Medulla oblongata (tissue), 1 donor: ENCODE data around the gene TAF15.

Experiments used
- DNase-seq: peaks from one replicate; pipeline ENCODE4 v3.0.0-alpha.2; 2015; ENCODE audit errors: extremely low spot score

TAF15 gene

DNA sequence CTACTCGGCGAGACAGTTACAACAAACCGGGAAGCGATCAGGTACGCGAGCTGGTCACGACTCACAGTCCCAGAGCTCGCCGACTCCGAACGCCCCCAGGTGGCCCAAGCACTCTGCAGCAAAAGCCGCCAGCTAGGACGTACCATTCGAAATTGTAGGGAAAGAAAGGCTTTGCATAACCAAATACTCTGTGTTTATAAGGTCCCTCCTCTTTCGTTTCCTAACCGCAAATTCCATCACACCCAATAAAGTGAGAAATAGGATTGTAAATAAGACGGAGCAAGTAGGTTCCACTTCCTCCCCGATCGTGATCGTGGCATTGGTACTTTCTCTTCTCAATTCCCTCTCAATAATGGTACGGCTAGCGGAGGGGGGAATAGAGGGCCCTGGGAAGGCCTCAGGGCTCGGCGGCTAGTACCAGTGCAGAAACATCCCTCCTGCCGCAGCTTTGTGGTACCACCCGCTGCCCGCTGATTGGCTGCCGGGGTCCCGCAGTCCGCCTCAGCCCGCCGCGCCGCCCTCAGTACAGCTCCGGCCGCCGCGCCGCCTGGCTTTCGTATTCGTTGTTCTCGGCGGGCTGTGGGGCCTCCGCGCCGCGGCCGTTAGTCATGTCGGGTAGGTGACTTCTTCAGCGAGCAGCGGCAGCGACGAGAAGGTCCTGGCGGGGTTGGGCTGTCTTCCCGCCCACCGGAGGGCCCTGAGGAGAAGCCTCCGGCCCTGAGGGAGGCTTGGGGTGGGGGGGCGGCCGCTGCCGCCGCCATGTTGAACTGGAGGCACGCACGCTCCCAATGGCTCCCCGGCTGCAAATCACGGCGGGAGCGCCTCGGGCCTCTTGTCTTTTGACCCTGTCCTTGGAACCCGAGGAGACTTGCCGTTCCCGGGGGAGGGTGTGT is at the start of gene TAF15:
TSS of gene TAF15 (plus strand) at position 523 of the 893 bp plus-strand sequence. CDS start at position 609, 86 bp downstream.
- peak; percentile 99 for DNase-seq

DNA sequence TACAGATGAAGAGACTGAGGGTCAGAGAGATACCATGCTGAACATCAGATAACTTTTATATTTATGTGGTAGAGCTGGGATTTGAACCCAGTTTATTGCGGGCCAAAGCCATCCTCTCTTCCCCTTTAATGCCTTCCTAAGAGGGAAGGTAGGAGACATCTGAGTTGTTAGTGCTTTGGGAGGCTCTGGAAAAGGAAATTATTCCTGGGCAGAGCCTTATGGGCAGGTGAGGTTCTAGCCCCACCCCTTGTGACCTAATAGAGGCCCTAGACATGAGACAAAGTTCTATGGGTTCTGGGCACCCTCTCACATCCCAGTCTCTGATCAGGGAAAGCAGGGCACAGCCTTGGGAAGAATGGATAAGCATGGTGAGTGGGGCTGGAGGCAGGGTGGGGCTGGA is 48.7 kb upstream of the TAF15 start, which contains the start of gene C17orf50:
TSS of gene C17orf50 (plus strand) at position 301 of the 400 bp plus-strand sequence. CDS start at position 356, 55 bp downstream.
- no peak for DNase-seq

DNA sequence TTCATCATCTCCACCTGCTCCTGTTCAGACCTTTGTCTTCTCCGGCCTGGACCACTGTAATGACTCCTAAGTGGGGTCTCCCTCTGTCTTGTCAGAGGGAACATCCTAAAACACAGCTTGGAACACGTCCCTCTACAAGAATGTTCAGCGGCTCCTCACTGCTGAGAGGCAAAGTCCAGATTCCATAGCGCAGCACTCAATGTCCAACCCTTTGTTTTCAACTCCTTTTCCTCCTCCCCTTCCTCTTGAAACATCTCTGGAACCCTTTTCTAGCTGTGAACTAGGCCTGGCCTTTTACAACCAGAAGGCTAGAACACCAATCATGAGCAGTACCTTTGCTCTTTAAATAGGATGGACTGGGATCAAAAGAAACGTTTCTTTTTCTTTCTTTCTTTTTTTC is 47.7 kb upstream of the TAF15 start:
- no peak for DNase-seq

DNA sequence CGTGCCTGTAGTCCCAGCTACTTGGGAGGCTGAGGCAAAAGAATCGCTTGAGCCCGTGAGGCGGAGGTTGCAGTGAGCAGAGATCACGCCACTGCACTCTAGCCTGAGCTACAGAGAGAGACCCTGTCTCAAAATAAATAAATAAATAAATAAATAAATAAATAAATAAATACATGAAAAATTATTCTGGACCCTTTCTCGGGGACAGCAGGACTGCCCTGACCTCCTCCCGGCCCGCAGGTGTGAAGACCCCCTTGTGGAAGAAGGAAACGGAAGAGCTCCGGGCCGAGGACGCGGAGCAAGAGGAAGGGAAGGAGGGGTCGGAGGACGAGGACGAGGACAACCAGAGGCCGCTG is 45.5 kb upstream of the TAF15 start:
- no peak for DNase-seq

DNA sequence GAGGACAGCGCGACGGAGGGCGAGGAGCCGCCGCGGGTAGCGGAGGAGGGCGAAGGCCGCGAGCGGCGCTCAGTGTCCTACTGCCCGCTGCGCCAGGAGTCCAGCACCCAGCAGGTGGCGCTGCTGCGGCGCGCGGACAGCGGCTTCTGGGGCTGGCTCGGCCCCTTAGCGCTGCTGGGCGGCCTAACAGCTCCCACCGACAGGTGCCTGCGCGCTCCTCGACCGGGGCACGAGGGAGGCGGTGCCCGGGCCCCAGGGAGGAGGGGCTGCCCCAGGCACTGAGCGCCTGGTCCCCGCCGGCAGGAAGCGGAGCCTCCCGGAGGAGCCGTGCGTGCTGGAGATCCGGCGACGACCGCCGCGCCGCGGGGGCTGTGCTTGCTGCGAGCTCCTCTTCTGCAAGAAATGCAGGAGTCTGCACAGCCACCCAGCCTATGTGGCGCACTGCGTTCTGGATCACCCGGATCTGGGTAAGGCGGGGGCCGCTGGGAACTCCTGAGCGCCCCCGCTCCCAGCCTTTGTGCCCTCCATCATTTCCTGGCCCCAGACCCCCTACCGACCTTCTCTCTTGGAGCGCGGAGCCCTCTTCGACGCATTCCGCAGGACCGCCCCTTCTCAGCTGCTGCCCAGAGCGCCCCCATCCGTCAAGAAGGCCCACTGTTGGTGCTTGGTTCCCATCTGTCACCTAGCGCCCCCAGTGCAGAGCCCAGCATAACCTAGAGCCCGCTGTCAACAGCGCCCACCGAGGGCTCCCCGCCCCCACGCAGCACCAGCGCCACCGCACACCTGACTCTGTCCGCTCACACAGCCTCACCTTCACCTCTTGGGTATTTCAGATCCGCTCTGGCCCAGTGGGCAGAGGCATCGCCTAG is 44.9 kb upstream of the TAF15 start:
- peak; percentile 89 for DNase-seq

DNA sequence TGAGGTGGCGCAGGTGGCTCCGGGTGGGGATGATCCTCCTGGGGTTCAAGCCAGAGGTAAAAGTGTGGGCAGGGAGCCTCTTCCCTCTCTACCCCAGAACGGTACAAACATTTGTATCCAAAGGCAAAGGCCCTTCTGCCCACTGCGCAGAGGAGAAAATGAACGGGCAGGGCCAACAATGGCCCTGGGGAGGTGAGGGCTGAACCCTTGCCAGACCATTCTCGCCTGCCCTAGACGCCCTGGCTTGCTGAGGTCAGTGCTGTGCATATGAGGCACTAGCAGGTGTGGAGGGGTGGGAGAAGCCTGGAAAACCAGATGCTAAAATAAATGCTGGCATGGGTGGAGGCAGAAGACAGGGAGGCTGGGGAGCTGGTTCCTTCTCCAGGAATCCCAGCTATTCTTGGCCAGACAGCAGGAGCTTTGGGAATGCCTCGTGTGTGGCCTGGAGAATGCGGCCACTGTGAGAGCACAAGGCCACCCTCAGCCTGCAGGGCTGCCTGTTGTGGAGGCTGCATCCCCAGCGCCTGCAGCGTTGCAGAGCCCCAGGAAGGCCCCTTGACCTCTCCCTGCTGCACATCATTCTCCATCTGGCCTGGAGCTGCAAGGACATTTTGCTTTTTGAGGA is 44.1 kb upstream of the TAF15 start:
- no peak for DNase-seq

DNA sequence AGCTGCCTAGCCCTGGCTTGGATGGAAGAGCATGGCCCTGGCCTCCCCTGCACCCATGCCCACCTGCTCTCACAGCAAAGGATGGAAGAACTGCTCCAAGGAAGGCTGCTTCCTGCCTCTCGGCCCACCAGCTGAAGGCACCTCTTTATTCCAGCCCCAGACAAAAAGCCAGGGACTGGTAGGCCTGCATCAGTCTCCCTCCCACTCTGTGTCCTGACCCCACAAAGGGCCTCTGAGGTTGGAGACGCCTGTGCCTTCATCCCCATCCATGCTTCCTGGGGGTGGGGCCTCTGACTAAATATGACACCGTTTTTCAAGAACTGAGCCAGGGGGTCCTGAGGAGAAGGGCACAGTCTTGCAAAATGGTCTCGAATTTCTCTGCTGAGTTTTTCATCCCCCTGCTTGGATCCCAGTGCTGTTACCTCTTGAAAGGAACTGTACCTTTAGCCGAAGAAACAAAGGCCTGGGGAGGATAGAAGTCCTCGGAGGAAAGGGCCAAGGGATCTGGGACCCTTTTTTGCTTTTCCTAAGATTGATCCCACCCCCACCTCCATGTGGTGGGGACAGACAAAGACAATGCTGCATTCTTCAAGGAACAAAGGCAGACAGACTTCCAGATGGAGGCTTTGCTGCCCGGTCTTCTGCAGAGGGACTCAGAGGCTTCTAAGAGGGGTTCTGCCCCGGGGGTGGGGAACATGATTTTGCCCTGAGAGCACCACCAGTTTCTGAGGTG is 43.4 kb upstream of the TAF15 start:
- DNase-seq: no peak

DNA sequence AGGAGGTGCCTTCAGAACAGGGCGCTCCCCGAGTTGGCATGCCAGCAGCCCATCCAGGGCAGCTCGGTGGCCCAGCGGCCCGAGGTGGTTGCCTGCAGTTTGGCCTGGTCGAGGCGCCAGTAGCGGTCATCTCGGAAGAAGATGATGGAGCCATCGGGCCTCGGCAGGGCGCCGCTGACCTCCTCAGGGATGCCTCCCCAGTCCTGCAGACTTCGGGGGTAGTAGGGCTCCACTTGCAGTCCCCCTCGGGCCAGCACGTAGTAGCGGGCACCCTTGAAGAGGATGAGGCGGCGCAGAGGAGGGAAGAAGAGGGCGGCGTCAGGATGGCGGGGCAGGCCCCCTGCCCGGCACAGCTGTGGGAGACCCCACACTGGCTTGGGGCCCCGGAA is 42.8 kb upstream of the TAF15 start:
- no peak for DNase-seq

DNA sequence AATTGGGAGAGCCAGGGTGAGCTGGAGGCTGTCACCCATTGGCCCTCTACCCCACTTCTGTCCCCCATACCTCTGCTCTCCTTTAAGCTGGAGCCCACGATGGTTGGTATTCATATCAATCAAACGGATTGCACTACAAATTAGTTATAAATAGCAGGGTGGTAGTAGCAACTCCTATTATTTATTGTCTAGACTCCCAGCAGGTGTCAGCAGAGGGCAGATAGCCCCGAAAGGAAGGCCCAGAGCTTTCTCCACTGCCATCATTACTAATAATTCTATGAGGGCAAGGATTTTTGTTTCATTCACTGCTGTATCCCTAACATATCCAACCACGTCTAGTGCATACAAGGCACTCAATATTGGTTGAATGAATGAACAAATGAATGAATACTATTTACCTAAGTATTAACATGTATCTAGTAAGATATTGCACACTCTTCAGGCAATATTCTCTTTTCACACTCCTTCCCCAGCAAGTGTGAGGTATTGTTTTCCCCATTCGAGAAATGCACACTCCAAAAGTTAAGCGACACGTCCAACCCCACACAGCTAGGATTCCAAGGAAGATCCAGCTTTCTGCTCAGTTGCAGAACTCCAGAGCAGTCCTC is 42.3 kb upstream of the TAF15 start:
- DNase-seq: peak; percentile 45

DNA sequence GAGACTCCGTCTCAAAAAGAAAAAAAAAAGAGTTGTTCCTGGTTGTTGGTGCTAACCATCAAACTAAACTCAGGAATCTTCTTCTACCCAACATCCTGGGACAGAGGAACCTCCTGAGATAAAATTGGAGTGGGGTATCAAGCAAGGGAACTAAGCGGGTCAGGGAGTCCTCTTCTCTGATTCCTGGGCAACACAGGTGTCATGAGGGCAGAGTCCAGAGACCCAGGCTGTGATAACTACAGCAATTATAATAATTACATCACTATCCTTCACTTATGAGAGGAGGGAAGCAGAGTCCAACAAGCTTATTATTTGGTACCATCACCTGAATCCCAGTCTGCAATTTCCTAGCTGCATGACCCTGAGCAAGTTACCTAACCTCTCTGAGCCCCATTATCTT is 40.5 kb upstream of the TAF15 start:
- DNase-seq: no peak

DNA sequence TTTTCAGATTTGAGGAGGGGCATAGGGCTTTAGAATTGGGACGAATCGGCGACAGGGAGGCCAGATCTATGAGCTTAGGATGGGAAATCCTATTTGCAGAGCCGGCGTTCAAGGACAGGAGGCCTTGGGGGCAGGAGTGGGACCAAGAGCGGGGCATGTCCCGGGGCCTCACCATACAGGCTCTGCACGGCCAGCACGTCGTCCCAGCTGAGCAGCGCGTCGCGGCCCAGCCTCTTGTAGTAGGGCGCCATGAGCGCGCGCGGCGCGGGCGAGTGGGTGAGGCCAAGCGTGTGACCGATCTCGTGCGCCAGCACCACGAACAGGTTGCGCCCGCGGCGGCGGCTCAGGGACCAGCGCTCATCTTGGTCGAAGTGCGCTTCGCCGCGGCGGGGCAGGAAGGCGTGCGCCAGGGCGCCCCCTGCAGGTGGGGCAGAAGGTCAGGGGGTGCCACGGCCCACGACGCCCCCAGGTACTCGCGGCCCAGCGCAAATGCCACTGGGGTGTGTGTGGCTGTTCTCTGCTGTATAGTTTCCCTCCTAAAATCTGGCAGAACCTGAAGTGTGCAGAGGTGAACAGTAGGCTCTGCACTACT is 39.3 kb upstream of the TAF15 start:
- DNase-seq: no peak

DNA sequence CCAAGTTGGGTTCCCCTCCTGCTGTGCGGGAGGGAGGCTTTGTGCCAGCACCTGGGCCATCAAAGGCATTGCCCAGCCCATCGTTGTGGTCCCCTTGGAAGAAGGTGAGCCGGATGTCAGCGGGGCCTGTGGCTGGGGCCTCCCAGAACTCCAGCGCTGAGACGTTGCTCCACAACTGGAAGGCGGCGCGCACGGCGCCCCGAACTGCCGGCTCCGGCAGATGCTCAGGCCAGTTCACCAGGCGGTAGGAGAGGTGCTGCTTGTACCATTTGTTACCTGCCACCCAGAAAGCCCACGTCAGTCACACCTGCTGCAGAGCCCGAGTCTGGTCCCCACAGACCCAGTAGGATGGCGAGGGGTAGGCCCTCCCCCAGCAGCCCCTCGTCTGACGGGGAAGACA is 36.2 kb upstream of the TAF15 start:
- DNase-seq: no peak

DNA sequence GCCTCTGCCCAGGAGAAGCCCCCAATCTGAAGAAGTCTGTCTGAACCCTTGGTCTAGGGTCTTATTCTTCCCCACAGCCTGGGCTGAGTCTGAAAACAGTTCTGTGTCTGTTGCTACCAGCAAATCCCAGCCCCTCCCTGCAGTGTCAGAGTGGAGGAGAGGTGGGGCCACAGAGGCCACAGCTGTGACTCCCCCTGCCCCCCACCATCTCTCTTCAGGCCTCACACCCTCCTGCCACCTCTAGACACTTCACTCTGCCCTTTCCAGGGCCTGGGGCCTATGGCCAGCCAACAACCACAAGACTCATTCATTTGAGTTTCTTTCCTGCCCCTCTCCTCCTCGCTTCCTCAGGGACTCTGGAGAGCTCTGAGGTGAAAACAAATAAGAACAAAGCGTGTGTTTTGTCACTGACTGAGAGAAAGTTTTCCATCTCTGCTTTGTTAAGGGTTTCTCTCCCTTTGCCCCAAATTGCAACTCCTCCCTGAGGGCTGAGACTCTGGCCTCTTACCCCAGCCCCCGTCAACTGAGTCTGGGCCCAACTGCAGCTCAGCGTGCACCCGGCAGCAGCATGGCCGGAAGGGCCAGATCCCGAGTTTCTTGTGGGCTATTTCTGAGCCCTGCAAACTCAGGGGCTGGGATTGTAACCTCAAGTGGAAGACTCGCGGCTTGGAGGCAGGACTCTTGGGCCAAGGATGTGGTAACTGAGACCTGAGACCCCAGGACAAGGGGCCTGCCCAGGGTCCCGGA is 35.4 kb upstream of the TAF15 start:
- no peak for DNase-seq

DNA sequence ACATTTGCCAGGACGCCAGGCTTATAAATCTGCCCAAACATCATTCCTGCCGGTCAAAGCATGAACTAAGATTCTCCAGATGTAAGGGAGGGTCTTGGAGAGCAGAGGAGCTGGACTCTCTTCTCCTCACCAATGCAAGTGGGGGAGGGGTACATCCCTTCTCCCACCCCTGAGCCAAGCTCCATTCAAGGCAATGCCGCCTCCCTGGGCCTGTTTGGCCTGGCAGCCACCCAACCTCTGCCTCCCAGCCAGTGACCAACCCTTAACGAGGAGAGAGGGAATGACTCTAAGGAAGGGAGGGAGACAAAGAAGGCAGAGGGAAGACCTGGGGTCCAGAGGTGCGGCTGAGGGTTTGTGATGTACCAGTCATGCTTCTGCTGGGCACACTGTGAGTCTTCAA is 34.8 kb upstream of the TAF15 start:
- peak; percentile 76 for DNase-seq

DNA sequence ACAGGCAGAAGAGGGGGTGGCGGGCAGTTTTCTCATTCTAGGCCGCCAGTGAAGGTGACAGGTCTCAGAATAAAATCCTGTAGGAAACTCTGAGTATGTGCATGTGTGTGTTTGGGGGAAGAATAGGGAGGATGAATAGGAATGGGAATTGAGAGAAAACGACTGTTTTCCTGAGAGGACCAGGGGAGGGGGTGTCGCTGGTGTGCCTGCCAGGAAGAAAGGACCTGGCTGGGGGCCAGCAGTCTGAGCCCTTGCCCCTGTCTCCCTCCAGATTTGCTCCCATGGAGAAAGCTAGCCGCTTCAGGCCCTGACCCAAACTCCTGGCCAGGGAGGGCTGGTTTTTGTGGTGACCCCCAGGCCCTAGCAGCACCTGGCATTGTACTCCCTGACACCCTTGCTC is 34.2 kb upstream of the TAF15 start:
- DNase-seq: no peak

DNA sequence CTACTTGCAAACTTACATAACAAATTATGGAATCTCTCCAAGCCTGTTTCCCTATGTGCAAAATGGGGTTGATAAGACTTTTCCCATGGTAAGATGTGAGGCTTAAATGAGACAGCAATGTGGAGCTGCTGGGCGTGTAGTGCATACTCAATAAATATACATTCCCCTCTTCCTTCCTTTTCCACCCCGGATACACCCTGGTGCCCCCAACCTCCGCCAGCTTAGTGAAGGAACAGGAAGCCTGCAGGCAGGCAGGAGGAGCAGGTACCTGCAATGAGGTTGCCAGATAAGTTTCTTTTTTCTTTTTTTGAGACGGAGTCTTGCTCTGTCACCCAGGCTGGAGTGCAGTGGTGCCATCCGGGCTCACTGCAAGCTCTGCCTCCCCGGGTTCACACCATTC is 33.7 kb upstream of the TAF15 start:
- no peak for DNase-seq

DNA sequence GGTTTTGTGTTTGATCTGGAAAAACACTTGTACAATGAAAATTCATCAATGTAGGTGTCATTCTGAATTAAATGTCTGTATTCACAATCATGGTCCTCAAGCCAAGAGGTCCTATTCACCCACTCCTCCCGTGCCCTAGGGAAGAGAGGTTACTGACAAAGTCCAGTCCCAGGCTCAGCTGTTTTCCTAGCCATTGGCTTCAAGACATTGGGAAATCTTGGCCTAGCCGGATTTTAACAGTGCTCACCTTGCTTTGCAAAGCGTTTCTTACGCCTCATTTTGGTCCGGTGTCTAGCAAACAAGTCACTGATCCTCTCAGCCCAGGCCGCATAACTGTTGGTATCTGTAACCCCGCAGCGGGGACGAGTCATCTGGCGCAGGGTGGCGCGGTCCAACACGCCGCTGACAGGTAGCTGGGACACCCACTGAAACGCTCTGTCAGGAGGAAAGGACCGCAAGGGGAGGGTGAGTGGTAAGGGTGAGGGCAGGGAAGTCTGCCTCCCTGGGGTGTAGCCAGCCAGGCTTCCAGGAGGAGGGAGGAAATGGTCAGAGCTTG is 30.6 kb upstream of the TAF15 start:
- DNase-seq: no peak

DNA sequence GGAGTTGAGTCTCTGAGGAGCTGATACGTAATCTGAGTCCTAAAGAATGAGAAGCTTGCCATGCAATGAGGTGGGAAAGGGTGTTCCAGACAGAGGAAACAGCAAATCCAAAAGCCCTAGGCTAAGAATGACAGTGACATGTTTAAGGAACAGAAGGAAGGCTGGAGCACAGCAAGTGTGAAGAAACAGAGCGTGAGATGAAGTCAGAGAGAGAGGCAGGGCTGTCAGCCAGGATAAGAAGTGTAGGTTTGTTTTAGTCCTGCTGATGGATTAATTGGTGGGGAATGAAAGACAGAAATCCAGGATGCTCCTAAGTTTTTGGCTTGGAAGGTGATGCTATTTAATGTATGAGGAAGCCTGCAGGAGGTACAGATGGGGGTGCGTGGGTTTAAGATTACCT is 28.3 kb upstream of the TAF15 start:
- no peak for DNase-seq

DNA sequence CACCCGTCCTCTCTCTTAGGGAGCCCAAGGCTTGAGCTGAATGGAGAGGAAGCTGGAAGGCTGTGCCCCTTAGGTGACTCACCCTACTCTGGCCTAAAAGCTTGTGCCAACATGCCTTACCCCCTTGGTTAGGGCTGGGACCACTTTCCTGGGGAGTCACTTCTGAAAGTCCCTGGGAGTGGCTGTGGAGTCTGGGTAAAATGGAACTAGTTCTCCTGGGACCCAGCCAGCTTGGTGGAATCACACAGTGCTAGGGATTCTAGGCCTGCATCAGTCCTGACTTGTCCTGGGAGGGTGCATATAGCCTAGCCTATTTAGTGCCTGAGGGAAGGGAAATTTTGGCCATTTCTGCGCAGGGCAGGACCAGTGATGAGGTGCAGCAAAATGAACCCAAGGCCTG is 24.4 kb upstream of the TAF15 start:
- DNase-seq: no peak

DNA sequence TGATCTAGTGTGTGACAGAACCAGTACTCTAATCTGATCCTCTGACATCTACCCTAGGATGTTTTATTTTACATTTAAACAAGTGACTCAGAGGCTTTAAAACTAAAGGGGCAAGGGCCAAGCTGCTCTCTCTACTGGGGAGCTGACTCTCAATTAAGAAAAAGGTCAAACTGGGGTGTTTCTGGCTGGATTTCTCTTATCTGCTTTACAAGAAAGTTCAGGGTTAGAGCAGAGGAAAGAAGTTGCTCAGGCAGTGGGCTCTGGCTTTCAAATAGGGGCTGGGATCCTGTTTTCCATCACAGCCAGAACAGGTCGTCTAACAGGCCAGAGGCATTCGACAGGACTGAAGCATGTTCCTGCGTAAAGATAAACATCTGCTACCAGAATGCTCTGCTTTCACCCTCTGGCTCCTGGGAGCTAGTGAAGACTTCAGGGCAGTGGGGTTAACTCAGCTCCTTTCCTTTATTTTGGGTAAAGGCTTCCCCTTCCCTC is 22.3 kb upstream of the TAF15 start:
- DNase-seq: no peak
